ENCODE results near the gene PDCD7. TPM values are rescaled to one million over a fixed set of nuclear protein-coding genes. Genes with fewer than 3 reads are reported as not detected.
"Not testable (repeated sequence)": the region's sequence is repeated elsewhere in the genome, so short reads cannot be mapped to it uniquely, and the experiment has no call there.

Gene PDCD7
- total RNA-seq, 1 experiment from 2014 or later, result 29.1 TPM

GRCh38 chr15:65101891-65102708 is 31.5 kb downstream of the PDCD7 start:
- no peak overlapping the region for H3K4me2 ChIP-seq
- no peaks in the 10 kb centered on the region for H4K20me1 ChIP-seq (ENCODE audit: insufficient read depth)
- ChIA-PET CTCF (interaction anchor here (0.6 to 1.5 kb wide), 6 partner anchors 9 to 68 kb away, joined by 3 to 11 read pairs (median 6); no protein-coding TSS in a partner anchor), POLR2A (ENCODE audit: unreplicated experiment) (no interaction called here)
- H3F3A ChIP-seq (ENCODE audit: insufficient read depth, low read depth), result no peaks in the 10 kb centered on the region
- no peaks in the 10 kb centered on the region for H3K79me2 ChIP-seq (ENCODE audit: low read depth)
- BruUV-seq (replicated peaks), result no TSS peak
- H3K27me3 ChIP-seq (ENCODE audit: insufficient read depth, low read depth), result no peaks in the 10 kb centered on the region
- H2AFZ ChIP-seq, result no peak overlapping the region
- H3K9me3 ChIP-seq (ENCODE audit: insufficient read depth, low read depth), result no peaks in the 10 kb centered on the region
- DNase-seq, result no peak
- H3K27ac ChIP-seq, result no peak overlapping the region
- no peaks in the 10 kb centered on the region for H3K36me3 ChIP-seq (ENCODE audit: low read depth)
- intact Hi-C loops (cut with micrococcal nuclease; ENCODE audit: unreplicated experiment), result loop anchor here (1.0 to 5.0 kb wide), 3 partner anchors 48 to 370 kb away; no protein-coding TSS in a partner anchor
- no peaks in the 10 kb centered on the region for H3K9me2 ChIP-seq (ENCODE audit: insufficient read depth)
- H3K4me3 ChIP-seq, result no peak overlapping the region
- no peaks in the 10 kb centered on the region for H3K4me1 ChIP-seq (replicated peaks; ENCODE audit: insufficient read depth)
- TF ChIP-seq EZH2 (IDR thresholded peaks at IDR 0.05; ENCODE audit: low read depth) (no peak), CTCF (conservative IDR thresholded peaks at IDR 0.05) (peak; percentile 0; the same call in 1 of the 2 replicates)

DNA sequence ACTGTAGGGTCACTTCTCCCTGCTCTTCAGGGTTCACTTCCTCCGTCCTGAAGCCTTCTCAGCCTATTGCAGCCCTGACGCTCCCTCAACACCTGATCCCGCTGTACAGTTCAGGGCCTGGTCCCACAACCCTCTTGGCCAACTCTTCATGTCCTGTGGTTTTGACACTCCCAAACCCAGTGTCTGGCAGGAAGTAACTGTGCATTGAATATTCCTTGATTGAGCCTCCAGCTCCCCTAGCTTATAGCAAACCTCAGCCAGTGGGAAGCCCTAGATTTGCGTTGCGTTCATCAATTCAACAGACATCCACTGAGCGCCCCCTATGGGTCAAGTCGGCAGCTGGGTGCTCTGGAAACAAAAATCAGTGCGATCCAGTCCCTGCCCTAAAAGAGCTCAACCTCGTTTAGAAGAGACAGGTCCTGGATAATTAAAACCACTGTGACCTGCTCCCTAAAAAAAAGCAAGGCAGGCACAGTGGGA is 32.2 kb downstream of the PDCD7 start:
- peak; percentile 77 for TF ChIP-seq CTCF (conservative IDR thresholded peaks at IDR 0.05)
- no peak for TF ChIP-seq EZH2 (IDR thresholded peaks at IDR 0.05; ENCODE audit: low read depth)
- no peaks in the 10 kb centered on the region for H3K4me1 ChIP-seq (replicated peaks; ENCODE audit: insufficient read depth)
- POLR2A ChIA-PET (ENCODE audit: unreplicated experiment), result no interaction called here
- DNase-seq, result peak in 1 of 2 experiments; percentile 49
- BruUV-seq (replicated peaks), result no TSS peak
- H4K20me1 ChIP-seq (ENCODE audit: insufficient read depth), result no peaks in the 10 kb centered on the region
- H3K4me3 ChIP-seq, result no peak overlapping the region
- H3K4me2 ChIP-seq, result no peak overlapping the region
- H3K36me3 ChIP-seq (ENCODE audit: low read depth), result no peaks in the 10 kb centered on the region
- H3K9me3 ChIP-seq (ENCODE audit: insufficient read depth, low read depth), result no peaks in the 10 kb centered on the region
- no peak overlapping the region for H3K27ac ChIP-seq
- no peaks in the 10 kb centered on the region for H3K79me2 ChIP-seq (ENCODE audit: low read depth)
- no peaks in the 10 kb centered on the region for H3F3A ChIP-seq (ENCODE audit: insufficient read depth, low read depth)
- no peaks in the 10 kb centered on the region for H3K27me3 ChIP-seq (ENCODE audit: insufficient read depth, low read depth)
- H3K9me2 ChIP-seq (ENCODE audit: insufficient read depth), result no peaks in the 10 kb centered on the region
- CTCF ChIA-PET, result interaction anchor here (0.6 to 1.5 kb wide), 6 partner anchors 9 to 68 kb away, joined by 3 to 11 read pairs (median 6); no protein-coding TSS in a partner anchor
- no peak overlapping the region for H2AFZ ChIP-seq
- intact Hi-C loops (cut with micrococcal nuclease; ENCODE audit: unreplicated experiment), result loop anchor here (1.0 to 5.0 kb wide), 3 partner anchors 47 to 369 kb away; no protein-coding TSS in a partner anchor

- no peaks in the 10 kb centered on the region for H3K9me2 ChIP-seq (ENCODE audit: insufficient read depth)
- no peak overlapping the region for H3K4me2 ChIP-seq
- intact Hi-C loops (cut with micrococcal nuclease; ENCODE audit: unreplicated experiment), result loop anchor here (5.0 kb wide), 1 partner anchor 368 kb away; no protein-coding TSS in a partner anchor
- no peaks in the 10 kb centered on the region for H3K36me3 ChIP-seq (ENCODE audit: low read depth)
- DNase-seq, result no peak
- CTCF ChIA-PET, result interaction anchor here (1.5 kb wide), 1 partner anchor 14 kb away, joined by 3 read pairs; no protein-coding TSS in a partner anchor
- no TSS peak for BruUV-seq (replicated peaks)
- no peaks in the 10 kb centered on the region for H3K9me3 ChIP-seq (ENCODE audit: insufficient read depth, low read depth)
- no peaks in the 10 kb centered on the region for H3K4me1 ChIP-seq (replicated peaks; ENCODE audit: insufficient read depth)
- H4K20me1 ChIP-seq (ENCODE audit: insufficient read depth), result no peaks in the 10 kb centered on the region
- no peaks in the 10 kb centered on the region for H3K79me2 ChIP-seq (ENCODE audit: low read depth)
- no peak overlapping the region for H3K27ac ChIP-seq
- H3F3A ChIP-seq (ENCODE audit: insufficient read depth, low read depth), result no peaks in the 10 kb centered on the region
- no peaks in the 10 kb centered on the region for H3K27me3 ChIP-seq (ENCODE audit: insufficient read depth, low read depth)
- no peak overlapping the region for H2AFZ ChIP-seq
- POLR2A ChIA-PET (ENCODE audit: unreplicated experiment), result no interaction called here
- H3K4me3 ChIP-seq, result no peak overlapping the region
- TF ChIP-seq EZH2 (IDR thresholded peaks at IDR 0.05; ENCODE audit: low read depth) (no peak), CTCF (conservative IDR thresholded peaks at IDR 0.05) (no peak)
Measured at GRCh38 chr15:65100442-65100841, 33.2 kb downstream of the PDCD7 start.

DNA sequence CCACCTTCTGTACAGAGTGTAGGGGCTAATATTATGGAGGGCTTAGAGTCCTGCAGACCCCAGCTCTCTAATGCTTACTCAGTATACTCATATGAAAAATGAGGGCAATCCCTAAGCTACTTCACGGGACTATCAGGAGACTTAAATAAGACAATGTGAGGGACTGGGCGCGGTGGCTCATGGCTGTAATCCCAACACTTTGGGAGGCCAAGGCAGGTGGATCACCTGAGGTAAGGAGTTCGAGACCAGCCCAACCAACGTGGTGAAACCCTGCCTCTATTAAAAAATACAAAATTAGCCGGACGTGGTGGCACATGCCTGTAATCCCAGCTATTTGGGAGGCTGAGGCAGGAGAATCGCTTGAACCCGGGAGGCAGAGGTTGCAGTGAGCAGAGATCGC is 33.8 kb downstream of the PDCD7 start:
- H3K4me1 ChIP-seq (replicated peaks; ENCODE audit: insufficient read depth); H3K9me3 ChIP-seq (ENCODE audit: insufficient read depth, low read depth); H3K27me3 ChIP-seq (ENCODE audit: insufficient read depth, low read depth); H3K4me3 ChIP-seq; POLR2A ChIA-PET (ENCODE audit: unreplicated experiment); H2AFZ ChIP-seq; H3K4me2 ChIP-seq; H4K20me1 ChIP-seq (ENCODE audit: insufficient read depth); H3K27ac ChIP-seq; H3F3A ChIP-seq (ENCODE audit: insufficient read depth, low read depth); H3K9me2 ChIP-seq (ENCODE audit: insufficient read depth); BruUV-seq (replicated peaks); H3K36me3 ChIP-seq (ENCODE audit: low read depth); H3K79me2 ChIP-seq (ENCODE audit: low read depth); DNase-seq: not testable (repeated sequence)
- CTCF ChIA-PET, result interaction anchor here (0.5 to 0.7 kb wide), 2 partner anchors 44 to 391 kb away, joined by 3 to 4 read pairs; no protein-coding TSS in a partner anchor
- intact Hi-C loops (cut with micrococcal nuclease; ENCODE audit: unreplicated experiment), result loop anchor here (5.0 kb wide), 1 partner anchor 368 kb away; no protein-coding TSS in a partner anchor
